Lower lobe of right lung (tissue), 2 donors: Measurements from ENCODE around the gene GRIK2. TPM values are rescaled to one million over a fixed set of nuclear protein-coding genes. Genes with fewer than 3 reads are reported as not detected.

Experiments used
- ATAC-seq, 2 donors: fragments of 200-7000 bp; cut with Tn5 transposase; one replicate each; pipeline ENCODE4 v1.9.1; 2020 to 2022; ENCODE audit warnings: mild to moderate bottlenecking in 2 of 2, moderate library complexity in 2 of 2
- DNase-seq: peaks from one replicate; pipeline ENCODE4 v3.0.0-alpha.2; 2020
- H3K27ac ChIP-seq: fragments of 200-600 bp; one replicate; pipeline ENCODE4 v1.8.0; 2022
- H3K27me3 ChIP-seq: fragments of 200-600 bp; one replicate; pipeline ENCODE4 v1.8.0; 2022; ENCODE audit warnings: low read depth
- H3K36me3 ChIP-seq: fragments of 200-600 bp; one replicate; pipeline ENCODE4 v1.8.0; 2022; ENCODE audit warnings: mild to moderate bottlenecking
- H3K4me1 ChIP-seq: fragments of 200-600 bp; one replicate; pipeline ENCODE4 v1.8.0; 2022
- H3K4me3 ChIP-seq: fragments of 200-600 bp; one replicate; pipeline ENCODE4 v1.8.0; 2022; ENCODE audit warnings: mild to moderate bottlenecking
- H3K9me3 ChIP-seq: fragments of 200-600 bp; one replicate; pipeline ENCODE4 v1.8.0; 2022
- intact Hi-C: fragments of 100-400 bp; cut with DNase I; formaldehyde crosslinking; loops from one replicate; pipeline ENCODE4 v1.11.0; 2022
- total RNA-seq: library from RNA; stranded (reverse); fragmentation: NEBNext Ultra II Directional; extraction: Animal tissue kit (Norgen Biotek cat#: 25700); gene quantifications from one replicate; pipeline ENCODE4 v1.2.1, GENCODE V29; 2021
- TF ChIP-seq, protein P1 (sequence below): fragments of 200-600 bp; IDR thresholded peaks from one replicate; pipeline ENCODE4 v1.8.0; 2022; ENCODE audit warnings: antibody characterized with exemption, mild to moderate bottlenecking
- donor health status: DM: no; HTN: yes; CAD: no; lungs with severe emphysema.

Gene GRIK2
- total RNA-seq, 1 donor from 2014 or later, result 0.62 TPM

DNA sequence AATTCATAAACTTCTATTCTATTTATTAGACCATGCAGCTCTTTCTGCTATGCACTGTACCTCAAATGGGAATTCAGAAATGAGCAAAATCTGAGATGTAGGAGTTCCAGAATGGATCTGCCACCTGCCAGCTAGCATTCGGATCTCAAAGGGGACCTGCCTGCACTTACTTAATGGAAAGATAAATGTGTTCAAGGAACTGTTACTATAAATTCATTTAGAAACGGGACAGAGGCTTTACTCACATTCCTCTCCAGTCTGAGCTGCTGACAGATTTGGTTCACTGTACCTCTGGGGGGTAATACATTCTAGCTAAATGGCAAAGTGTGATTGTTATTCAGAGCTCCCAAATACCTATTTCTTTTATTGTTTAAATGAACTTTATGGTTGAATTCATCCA, 384.1 kb downstream of the GRIK2 start:
- Histone ChIP-seq H3K36me3 (no peaks in the 10 kb centered on the region), H3K4me1 (no peaks in the 10 kb centered on the region), H3K27ac (no peak overlapping the region), H3K4me3 (no peak overlapping the region), H3K27me3 (no peaks in the 10 kb centered on the region), H3K9me3 (no peaks in the 10 kb centered on the region)
- intact Hi-C loops, result no loop called here
- TF ChIP-seq, protein P1, sequence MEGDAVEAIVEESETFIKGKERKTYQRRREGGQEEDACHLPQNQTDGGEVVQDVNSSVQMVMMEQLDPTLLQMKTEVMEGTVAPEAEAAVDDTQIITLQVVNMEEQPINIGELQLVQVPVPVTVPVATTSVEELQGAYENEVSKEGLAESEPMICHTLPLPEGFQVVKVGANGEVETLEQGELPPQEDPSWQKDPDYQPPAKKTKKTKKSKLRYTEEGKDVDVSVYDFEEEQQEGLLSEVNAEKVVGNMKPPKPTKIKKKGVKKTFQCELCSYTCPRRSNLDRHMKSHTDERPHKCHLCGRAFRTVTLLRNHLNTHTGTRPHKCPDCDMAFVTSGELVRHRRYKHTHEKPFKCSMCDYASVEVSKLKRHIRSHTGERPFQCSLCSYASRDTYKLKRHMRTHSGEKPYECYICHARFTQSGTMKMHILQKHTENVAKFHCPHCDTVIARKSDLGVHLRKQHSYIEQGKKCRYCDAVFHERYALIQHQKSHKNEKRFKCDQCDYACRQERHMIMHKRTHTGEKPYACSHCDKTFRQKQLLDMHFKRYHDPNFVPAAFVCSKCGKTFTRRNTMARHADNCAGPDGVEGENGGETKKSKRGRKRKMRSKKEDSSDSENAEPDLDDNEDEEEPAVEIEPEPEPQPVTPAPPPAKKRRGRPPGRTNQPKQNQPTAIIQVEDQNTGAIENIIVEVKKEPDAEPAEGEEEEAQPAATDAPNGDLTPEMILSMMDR, result no peak
- DNase-seq (no peak), ATAC-seq (no peak)

DNA sequence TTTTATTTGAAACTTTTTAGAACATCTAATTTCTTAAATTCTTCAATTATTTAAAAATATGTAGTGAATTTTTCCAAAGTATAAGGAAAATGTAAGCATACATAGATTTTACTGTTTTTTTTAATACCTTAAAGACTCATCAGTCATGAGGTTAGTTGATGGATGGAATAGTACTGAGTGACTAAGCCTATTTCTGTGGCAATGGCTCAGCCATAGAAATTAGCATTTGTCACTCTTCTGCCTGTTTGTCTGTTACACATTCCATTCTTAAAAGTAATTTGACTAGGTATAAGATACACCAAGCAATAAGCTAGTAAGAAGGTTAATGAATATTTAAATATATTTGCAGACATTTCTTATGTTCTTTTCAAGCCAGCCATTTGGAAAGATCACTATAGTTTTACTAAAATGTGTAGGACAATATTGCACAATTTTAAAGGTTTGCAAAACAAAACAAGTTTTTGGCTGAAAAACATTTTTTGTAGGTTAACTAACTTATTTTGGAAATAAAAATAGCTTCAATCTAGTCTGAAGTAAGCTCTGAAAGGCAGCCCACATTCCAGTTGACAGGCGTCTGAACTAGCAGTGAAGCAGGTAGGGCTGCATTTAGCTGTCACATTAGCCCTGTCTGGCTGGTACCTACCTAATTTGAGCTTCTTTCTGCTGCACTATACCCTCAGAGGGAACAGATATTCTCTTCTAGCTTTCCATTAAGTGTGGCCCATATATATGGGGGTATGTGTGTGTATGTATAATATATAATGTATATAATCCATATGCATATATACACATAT, 385.7 kb downstream of the GRIK2 start:
- ATAC-seq (no peak), DNase-seq (no peak)
- Histone ChIP-seq H3K4me1 (no peaks in the 10 kb centered on the region), H3K9me3 (no peaks in the 10 kb centered on the region), H3K27ac (no peak overlapping the region), H3K27me3 (no peaks in the 10 kb centered on the region), H3K36me3 (no peaks in the 10 kb centered on the region), H3K4me3 (no peak overlapping the region)
- intact Hi-C loops, result no loop called here
- TF ChIP-seq, protein P1, result no peak

DNA sequence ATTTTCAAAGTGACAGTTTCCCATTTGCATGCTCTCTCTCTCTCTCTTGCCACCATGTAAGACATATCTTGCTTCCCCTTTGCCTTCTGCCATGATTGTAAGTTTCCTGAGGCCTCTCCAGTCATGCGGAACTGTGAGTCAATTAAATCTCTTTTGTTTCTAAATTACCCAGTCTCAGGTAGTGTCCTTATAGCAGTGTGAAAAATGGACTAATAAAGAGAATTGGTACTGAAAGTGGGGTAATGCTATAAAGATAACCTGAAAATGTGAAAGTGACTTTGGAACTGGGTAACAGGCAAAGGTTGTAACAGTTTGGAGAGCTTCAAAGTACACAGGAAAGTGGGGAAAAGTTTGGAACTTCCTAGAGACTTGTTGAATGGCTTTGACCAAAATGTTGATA, 389.8 kb downstream of the GRIK2 start:
- Histone ChIP-seq H3K9me3 (no peaks in the 10 kb centered on the region), H3K27ac (no peak overlapping the region), H3K4me3 (no peak overlapping the region), H3K36me3 (no peaks in the 10 kb centered on the region), H3K4me1 (no peaks in the 10 kb centered on the region), H3K27me3 (no peaks in the 10 kb centered on the region)
- no peak for DNase-seq
- no peak for ATAC-seq
- TF ChIP-seq, protein P1, result no peak
- intact Hi-C loops, result no loop called here

DNA sequence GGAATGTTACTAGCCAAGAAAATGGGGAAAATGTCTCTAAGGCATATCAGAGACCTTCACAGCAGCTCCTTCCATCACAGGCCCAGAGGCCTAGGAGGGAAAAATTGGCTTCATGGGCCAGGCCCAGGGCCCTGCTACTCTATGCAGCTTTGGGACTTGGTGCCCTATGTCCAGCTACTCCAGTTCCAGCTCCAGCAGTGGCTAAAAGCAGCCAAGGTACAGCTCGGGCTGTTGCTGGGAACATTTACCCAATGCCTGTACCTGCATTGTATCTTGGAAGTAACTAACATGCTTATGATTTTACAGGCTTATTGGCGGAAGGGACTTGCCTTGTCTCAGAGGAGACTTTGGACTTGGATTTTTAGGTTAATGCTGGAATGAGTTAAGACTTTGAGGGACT, 390.6 kb downstream of the GRIK2 start:
- ATAC-seq (no peak), DNase-seq (no peak)
- TF ChIP-seq, protein P1, result no peak
- H3K4me3 ChIP-seq, result no peak overlapping the region
- intact Hi-C loops, result no loop called here
- H3K36me3 ChIP-seq, result no peaks in the 10 kb centered on the region
- no peaks in the 10 kb centered on the region for H3K9me3 ChIP-seq
- H3K27ac ChIP-seq, result no peak overlapping the region
- H3K4me1 ChIP-seq, result no peaks in the 10 kb centered on the region
- H3K27me3 ChIP-seq, result no peaks in the 10 kb centered on the region

DNA sequence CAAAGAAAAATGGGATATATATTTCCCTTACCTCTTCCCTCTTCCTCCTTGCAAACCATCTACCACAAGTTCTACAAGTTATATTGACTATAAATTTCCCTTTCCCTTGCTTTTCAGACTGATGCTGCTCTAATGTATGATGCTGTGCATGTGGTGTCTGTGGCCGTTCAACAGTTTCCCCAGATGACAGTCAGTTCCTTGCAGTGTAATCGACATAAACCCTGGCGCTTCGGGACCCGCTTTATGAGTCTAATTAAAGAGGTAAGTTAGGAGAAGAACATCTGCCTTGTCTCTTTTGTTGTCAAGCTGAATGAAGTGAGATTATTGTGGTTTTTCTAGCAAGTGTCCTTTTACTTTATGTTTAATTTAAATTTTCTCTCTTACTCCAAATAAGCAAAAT, 406.0 kb downstream of the GRIK2 start:
- DNase-seq (no peak), ATAC-seq (no peak)
- Histone ChIP-seq H3K4me1 (no peaks in the 10 kb centered on the region), H3K27me3 (no peaks in the 10 kb centered on the region), H3K27ac (no peak overlapping the region), H3K9me3 (no peaks in the 10 kb centered on the region), H3K36me3 (no peaks in the 10 kb centered on the region), H3K4me3 (no peak overlapping the region)
- intact Hi-C loops, result no loop called here
- TF ChIP-seq, protein P1, result no peak
